ENCODE measurements around the gene CLECL1.
"Not testable (repeated sequence)": the region's sequence is repeated elsewhere in the genome, so short reads cannot be mapped to it uniquely, and the experiment has no call there.

GRCh38 chr12:9695661-9696060, 37.2 kb downstream of the CLECL1 start:
- not testable (repeated sequence) for TF ChIP-seq CTCF (IDR thresholded peaks at IDR 0.05; ENCODE audit: insufficient read depth, low read depth, low read length); EZH2 (IDR thresholded peaks at IDR 0.05; ENCODE audit: insufficient read depth, low read length)

All from astrocyte (in vitro differentiated cells and primary cell).